ENCODE data around the gene AUTS2. TPM values are rescaled to one million over a fixed set of nuclear protein-coding genes. Genes with fewer than 3 reads are reported as not detected.

Gene AUTS2
- polyA plus RNA-seq, 1 donor (not counting 4 experiments of a cell fraction or from before 2014, with no cell fraction given) = 4.7 TPM

DNA sequence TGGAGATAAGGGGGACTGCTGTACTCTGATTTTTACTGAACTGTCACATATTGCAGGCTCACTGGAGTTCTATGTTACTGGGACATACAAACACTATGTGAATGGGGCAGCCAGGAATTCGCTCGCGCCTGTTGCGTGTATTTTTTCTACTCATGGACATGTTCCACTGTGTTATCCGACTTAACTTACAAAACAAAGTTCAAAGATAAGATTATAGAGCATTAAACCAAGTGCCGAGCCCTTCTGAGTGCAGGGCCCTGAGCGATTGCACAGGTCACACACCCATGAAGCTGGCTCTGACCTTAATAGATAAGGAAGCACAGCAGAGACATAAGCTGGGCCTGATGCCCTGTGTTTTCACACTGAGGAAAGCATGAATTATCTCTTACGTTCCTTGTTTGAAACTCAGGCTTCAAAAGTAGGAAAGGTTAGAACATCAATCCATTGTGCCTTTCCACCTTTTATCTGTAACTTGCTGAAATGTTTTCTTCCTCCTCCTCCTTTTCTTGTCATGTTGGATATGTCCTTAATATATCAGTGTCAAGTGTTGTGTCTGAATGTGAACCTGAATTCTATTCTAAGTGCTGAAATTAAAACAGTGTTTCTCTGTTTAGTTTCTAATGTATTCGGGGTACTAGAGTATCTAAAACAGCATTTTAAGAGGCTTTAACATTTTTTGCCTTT is 273.8 kb downstream of the AUTS2 start:
- no peak overlapping the region for H3K9ac ChIP-seq (ENCODE audit: control insufficient read depth, extremely low read depth, insufficient read depth, low read length)
- H3K9me3 ChIP-seq (ENCODE audit: control insufficient read depth, low read depth, low read length) = no peaks in the 10 kb centered on the region
- H3K9me1 ChIP-seq (ENCODE audit: control insufficient read depth, extremely low read depth, insufficient read depth, low read length) = no peaks in the 10 kb centered on the region
- FAIRE-seq (no peak), DNase-seq (ENCODE audit: low read depth, low spot score) (no peak)
- no peaks in the 10 kb centered on the region for H3K79me2 ChIP-seq (ENCODE audit: control insufficient read depth, insufficient read depth, low read length)
- H3K4me3 ChIP-seq (ENCODE audit: control insufficient read depth in 2 of 3, extremely low read depth in 1 of 3, insufficient read depth in 2 of 3, low read depth in 1 of 3, low read length in 3 of 3) = no peak overlapping the region
- peak overlapping the region; percentile 47 for H3K27ac ChIP-seq (ENCODE audit: control insufficient read depth, insufficient read depth, low read length)
- dilution Hi-C loops (cut with MboI; ENCODE audit: extremely low pct_ligation_motif_present, low sequenced_read_pairs) = no loop called here
- H3K4me2 ChIP-seq (ENCODE audit: control insufficient read depth, extremely low read depth, insufficient read depth, low read depth, low read length) = peak overlapping the region; percentile 35
- TF ChIP-seq, protein P1, sequence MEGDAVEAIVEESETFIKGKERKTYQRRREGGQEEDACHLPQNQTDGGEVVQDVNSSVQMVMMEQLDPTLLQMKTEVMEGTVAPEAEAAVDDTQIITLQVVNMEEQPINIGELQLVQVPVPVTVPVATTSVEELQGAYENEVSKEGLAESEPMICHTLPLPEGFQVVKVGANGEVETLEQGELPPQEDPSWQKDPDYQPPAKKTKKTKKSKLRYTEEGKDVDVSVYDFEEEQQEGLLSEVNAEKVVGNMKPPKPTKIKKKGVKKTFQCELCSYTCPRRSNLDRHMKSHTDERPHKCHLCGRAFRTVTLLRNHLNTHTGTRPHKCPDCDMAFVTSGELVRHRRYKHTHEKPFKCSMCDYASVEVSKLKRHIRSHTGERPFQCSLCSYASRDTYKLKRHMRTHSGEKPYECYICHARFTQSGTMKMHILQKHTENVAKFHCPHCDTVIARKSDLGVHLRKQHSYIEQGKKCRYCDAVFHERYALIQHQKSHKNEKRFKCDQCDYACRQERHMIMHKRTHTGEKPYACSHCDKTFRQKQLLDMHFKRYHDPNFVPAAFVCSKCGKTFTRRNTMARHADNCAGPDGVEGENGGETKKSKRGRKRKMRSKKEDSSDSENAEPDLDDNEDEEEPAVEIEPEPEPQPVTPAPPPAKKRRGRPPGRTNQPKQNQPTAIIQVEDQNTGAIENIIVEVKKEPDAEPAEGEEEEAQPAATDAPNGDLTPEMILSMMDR (optimal IDR thresholded peaks at IDR 0.05 in 1 of 3, IDR thresholded peaks at IDR 0.05 in 1 of 3, conservative IDR thresholded peaks at IDR 0.05 in 1 of 3; ENCODE audit: extremely low read depth in 1 of 3, insufficient read depth in 2 of 3, low read length in 3 of 3) = no peak
- TF ChIP-seq EZH2 (IDR thresholded peaks at IDR 0.05; ENCODE audit: low read length) = no peak
- H3K36me3 ChIP-seq (ENCODE audit: control insufficient read depth in 2 of 2, extremely low read depth in 1 of 2, insufficient read depth in 2 of 2, low read length in 2 of 2) = no peaks in the 10 kb centered on the region
- H3K4me1 ChIP-seq (ENCODE audit: control insufficient read depth, extremely low read depth, insufficient read depth, low read length) = peaks cover 23% of the 10 kb centered on the region
- H4K20me1 ChIP-seq (ENCODE audit: control insufficient read depth, extremely low read depth, insufficient read depth, low read length) = no peaks in the 10 kb centered on the region
- H3K27me3 ChIP-seq (ENCODE audit: control insufficient read depth, extremely low read depth, insufficient read depth, low read length) = no peaks in the 10 kb centered on the region
- peak overlapping the region; percentile 13 for H2AFZ ChIP-seq (ENCODE audit: control insufficient read depth, low read length)

DNA sequence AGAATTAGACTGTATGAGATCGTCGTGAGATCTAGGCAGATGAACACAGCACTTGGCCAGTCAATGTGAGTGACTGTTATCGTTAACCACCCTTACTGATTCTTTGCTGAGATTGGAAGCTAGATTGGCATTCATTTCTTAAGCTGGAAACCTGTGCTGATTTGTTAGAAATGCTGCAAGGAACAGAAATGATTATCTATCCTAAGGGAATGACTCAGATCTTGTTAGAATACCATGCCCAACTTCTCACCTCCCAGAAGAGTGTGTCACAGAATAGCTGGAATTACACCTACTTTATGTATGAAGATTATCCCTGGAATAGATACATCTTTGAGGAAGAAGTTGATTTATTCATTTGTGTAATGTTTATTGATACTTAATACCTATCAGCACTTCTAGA is 275.2 kb downstream of the AUTS2 start:
- Histone ChIP-seq H3K9me1 (ENCODE audit: control insufficient read depth, extremely low read depth, insufficient read depth, low read length) (no peaks in the 10 kb centered on the region), H3K9ac (ENCODE audit: control insufficient read depth, extremely low read depth, insufficient read depth, low read length) (no peak overlapping the region), H3K4me3 (ENCODE audit: control insufficient read depth in 2 of 3, extremely low read depth in 1 of 3, insufficient read depth in 2 of 3, low read depth in 1 of 3, low read length in 3 of 3) (no peak overlapping the region), H4K20me1 (ENCODE audit: control insufficient read depth, extremely low read depth, insufficient read depth, low read length) (no peaks in the 10 kb centered on the region), H3K36me3 (ENCODE audit: control insufficient read depth in 2 of 2, extremely low read depth in 1 of 2, insufficient read depth in 2 of 2, low read length in 2 of 2) (no peaks in the 10 kb centered on the region), H2AFZ (ENCODE audit: control insufficient read depth, low read length) (no peak overlapping the region), H3K4me2 (ENCODE audit: control insufficient read depth, extremely low read depth, insufficient read depth, low read depth, low read length) (no peak overlapping the region), H3K4me1 (ENCODE audit: control insufficient read depth, extremely low read depth, insufficient read depth, low read length) (peaks cover 23% of the 10 kb centered on the region), H3K9me3 (ENCODE audit: control insufficient read depth, low read depth, low read length) (no peaks in the 10 kb centered on the region), H3K27me3 (ENCODE audit: control insufficient read depth, extremely low read depth, insufficient read depth, low read length) (no peaks in the 10 kb centered on the region), H3K27ac (ENCODE audit: control insufficient read depth, insufficient read depth, low read length) (no peak overlapping the region), H3K79me2 (ENCODE audit: control insufficient read depth, insufficient read depth, low read length) (no peaks in the 10 kb centered on the region)
- DNase-seq (ENCODE audit: low read depth, low spot score) (no peak), FAIRE-seq (peak; percentile 63)
- TF ChIP-seq, protein P1 (optimal IDR thresholded peaks at IDR 0.05 in 1 of 3, IDR thresholded peaks at IDR 0.05 in 1 of 3, conservative IDR thresholded peaks at IDR 0.05 in 1 of 3; ENCODE audit: extremely low read depth in 1 of 3, insufficient read depth in 2 of 3, low read length in 3 of 3) = no peak
- dilution Hi-C loops (cut with MboI; ENCODE audit: extremely low pct_ligation_motif_present, low sequenced_read_pairs) = no loop called here
